ENCODE results near the gene SGTB.

DNA sequence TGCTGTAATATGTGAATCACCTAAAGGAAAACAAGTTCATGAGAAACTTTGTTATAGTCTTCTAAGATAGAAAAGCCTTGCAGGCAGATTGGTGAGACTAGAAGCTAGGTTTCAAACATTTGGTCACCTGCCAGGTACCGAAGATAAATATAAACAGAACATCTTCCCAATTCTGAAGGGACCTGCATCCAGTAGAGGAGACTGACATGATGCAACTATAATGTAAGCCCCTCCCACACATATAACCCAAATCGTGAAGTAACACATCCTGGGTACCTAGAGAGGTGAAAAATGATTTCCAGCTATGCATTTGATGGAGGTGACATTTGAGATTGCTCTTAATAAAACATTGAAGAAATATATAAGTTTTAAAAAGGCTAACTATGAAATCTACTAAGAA is 67.2 kb downstream of the SGTB start:
- TF ChIP-seq, protein P1, sequence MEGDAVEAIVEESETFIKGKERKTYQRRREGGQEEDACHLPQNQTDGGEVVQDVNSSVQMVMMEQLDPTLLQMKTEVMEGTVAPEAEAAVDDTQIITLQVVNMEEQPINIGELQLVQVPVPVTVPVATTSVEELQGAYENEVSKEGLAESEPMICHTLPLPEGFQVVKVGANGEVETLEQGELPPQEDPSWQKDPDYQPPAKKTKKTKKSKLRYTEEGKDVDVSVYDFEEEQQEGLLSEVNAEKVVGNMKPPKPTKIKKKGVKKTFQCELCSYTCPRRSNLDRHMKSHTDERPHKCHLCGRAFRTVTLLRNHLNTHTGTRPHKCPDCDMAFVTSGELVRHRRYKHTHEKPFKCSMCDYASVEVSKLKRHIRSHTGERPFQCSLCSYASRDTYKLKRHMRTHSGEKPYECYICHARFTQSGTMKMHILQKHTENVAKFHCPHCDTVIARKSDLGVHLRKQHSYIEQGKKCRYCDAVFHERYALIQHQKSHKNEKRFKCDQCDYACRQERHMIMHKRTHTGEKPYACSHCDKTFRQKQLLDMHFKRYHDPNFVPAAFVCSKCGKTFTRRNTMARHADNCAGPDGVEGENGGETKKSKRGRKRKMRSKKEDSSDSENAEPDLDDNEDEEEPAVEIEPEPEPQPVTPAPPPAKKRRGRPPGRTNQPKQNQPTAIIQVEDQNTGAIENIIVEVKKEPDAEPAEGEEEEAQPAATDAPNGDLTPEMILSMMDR (conservative IDR thresholded peaks at IDR 0.05; ENCODE audit: low read length): no peak
- TF ChIP-seq EZH2phosphoT487 (IDR thresholded peaks at IDR 0.05; ENCODE audit: borderline replicate concordance): no peak
